ENCODE results near the gene CLMN.

Gene CLMN

DNA sequence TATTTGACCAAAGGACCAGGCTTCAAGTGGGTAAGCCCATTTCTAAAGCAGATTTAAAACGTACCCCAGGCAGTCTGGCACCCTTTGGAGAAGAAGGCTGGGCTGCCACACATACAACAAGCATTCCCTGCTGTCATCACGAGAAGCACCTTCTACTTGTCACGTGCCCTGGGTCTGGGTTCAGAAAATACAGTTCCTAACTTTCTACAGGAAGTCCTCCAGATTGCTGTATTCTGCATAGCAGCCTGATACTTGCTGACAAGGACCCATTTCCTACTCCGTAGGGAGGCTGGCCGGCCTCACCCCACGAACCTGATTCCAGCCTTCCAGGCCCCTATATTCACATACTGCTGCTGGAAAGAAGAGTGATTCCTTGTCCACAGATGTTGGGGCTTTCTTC, 7.4 kb downstream of the CLMN start:
- no peak overlapping the region for H3K4me3 ChIP-seq (ENCODE audit: low read depth, low read length)
- no peak for DNase-seq (ENCODE audit: low read depth)
- TF ChIP-seq, protein P1, sequence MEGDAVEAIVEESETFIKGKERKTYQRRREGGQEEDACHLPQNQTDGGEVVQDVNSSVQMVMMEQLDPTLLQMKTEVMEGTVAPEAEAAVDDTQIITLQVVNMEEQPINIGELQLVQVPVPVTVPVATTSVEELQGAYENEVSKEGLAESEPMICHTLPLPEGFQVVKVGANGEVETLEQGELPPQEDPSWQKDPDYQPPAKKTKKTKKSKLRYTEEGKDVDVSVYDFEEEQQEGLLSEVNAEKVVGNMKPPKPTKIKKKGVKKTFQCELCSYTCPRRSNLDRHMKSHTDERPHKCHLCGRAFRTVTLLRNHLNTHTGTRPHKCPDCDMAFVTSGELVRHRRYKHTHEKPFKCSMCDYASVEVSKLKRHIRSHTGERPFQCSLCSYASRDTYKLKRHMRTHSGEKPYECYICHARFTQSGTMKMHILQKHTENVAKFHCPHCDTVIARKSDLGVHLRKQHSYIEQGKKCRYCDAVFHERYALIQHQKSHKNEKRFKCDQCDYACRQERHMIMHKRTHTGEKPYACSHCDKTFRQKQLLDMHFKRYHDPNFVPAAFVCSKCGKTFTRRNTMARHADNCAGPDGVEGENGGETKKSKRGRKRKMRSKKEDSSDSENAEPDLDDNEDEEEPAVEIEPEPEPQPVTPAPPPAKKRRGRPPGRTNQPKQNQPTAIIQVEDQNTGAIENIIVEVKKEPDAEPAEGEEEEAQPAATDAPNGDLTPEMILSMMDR (IDR thresholded peaks at IDR 0.05; ENCODE audit: insufficient read depth, low read depth, low read length, missing control alignments), result no peak

DNA sequence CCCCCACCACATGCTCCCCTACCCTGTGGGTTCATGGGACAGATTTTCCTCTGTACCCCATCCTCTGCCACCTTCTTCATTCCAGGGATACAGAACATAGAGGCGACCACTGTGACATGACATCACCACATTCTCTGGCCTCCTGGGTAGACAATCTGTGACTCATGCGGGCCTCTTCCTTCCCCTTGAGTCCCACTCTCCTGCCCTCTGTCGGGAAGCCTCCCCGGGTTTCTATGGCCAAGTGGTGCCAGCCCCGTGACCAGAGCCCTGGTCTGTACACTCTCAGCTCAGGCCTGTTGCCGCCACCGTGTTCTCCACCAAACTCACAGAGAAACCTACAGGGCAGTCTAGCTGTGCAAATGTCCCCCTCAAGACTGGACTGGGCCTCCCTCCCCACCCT, 8.0 kb downstream of the CLMN start:
- no peak for DNase-seq (ENCODE audit: low read depth)
- H3K4me3 ChIP-seq (ENCODE audit: low read depth, low read length), result no peak overlapping the region
- TF ChIP-seq, protein P1 (IDR thresholded peaks at IDR 0.05; ENCODE audit: insufficient read depth, low read depth, low read length, missing control alignments), result no peak

DNA sequence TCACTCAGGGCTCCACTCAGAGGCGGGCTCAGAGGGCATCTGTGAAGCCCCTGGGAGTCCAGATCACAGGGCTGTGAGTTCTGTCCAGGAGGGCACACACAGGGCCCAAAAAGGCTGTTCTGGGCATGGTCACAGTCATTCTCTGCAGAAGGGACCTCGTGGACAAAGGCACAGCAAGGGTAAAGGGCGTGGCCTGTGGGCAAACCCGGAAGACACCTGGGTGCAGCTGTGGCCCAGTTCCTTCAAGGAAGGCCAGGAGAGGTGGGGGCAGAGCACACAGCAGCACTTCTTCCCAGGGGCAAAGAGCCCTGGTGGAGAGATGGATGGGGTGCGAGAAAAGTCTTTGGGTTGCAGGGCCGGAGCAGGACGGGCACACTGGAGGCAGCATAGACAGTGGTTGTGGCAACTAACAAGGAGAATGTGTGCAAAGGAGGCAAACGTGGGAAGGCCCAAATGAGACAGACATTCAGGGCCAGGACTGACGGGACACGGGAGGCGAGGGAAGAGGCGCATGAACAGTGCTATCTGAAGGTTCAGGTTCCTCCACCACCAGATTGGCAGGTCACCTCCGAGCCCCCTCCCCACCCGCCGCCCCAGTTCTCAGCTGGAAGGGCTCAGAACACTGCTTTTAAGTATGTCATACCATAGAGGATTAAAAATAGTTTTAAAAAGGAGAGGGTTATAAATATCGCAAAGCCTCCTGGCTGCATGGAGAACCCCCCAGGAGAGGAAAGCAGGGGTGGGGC, 8.9 kb downstream of the CLMN start:
- DNase-seq (ENCODE audit: low read depth), result no peak
- TF ChIP-seq, protein P1 (IDR thresholded peaks at IDR 0.05; ENCODE audit: insufficient read depth, low read depth, low read length, missing control alignments), result no peak
- H3K4me3 ChIP-seq (ENCODE audit: low read depth, low read length), result no peak overlapping the region

DNA sequence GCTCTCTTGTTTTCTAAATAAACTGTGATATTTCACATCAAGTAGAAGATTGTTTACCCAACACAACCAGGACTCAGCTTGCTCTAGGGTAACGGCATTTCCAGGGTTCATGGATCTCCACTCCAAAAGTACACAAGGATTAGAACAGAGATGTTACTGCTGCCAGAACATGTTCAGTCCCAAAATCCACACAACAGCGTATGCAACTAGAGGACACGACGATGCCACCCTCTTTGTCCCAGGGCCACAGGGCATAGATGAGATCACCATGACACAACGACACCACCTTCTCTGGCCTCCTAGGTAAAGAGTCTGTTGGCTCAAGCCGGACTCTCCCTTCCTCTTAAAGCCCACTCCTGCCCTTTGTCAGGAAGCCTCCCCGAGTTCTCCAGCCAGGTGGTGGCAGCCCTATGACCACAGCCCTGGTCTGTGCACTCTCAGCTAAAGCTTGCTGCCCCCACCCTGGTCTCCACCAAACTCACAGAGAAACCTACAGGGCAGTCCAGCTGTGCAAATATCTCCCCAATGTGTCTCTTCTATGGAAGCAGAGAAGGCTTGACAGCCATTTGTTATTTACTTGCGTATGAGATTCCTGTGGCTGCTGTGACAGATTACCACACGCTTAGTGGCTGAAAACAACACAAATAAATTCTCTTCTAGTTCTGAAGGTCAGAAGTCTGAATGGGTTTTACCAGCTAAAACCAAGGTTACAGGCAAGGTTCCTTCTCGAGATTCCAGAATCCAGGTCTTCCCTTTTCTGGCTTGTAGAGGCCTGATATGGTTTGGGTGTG, 10.3 kb downstream of the CLMN start:
- TF ChIP-seq, protein P1 (IDR thresholded peaks at IDR 0.05; ENCODE audit: insufficient read depth, low read depth, low read length, missing control alignments), result no peak
- H3K4me3 ChIP-seq (ENCODE audit: low read depth, low read length), result no peak overlapping the region
- DNase-seq (ENCODE audit: low read depth), result no peak

DNA sequence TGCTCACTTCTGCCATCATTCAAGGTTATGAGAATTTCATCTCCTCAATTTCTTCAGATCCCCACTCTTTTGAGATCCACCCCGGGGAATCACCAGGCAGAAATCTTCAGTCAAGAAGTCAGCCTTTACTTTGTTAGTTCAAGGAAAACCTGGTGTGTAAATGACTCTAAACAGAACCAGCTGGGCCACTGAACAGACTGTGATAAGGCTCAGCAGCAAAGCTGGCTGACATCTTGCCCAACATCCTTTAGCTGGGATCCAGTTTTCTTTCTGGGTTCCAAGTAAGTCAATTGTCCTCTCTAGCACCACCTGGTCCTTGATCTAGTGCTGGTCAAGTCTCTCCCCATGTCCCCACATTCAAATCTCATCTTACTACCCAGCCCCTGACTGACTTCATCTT, 11.6 kb downstream of the CLMN start:
- TF ChIP-seq, protein P1 (IDR thresholded peaks at IDR 0.05; ENCODE audit: insufficient read depth, low read depth, low read length, missing control alignments), result no peak
- no peak for DNase-seq (ENCODE audit: low read depth)

DNA sequence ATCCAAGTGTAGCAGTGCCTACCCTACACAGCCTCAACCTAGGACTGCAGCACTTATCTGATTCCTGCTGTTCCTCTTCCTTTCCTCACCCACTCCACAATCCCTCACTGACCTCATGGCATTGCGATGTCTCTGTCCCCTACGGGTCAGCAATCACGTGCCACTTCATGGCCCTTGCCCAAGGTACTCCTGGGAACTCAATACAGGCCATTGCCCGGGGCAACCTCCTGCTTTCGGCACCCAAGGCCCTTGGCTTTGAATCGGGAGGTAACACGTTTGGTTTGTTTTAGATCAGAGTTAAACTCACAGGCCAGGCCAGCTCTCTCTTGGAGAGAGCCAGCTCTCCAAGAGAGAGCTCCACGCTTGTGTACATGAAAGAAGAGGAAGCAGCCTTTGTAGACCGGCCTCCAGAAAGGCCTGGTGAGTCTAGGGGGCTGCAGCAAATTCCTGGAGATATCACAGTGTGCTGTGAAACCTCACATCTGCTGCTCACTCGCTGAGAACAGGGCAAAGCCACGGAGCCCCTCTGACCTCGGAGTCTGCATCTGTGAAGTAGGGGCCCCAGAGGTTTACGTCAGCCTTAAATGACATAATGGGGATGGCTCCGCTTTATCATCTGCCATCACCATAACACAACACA, 12.2 kb downstream of the CLMN start:
- no peak overlapping the region for H3K4me3 ChIP-seq (ENCODE audit: low read depth, low read length)
- TF ChIP-seq, protein P1 (IDR thresholded peaks at IDR 0.05; ENCODE audit: insufficient read depth, low read depth, low read length, missing control alignments), result no peak
- no peak for DNase-seq (ENCODE audit: low read depth)

More for the DNA sequence above, 11.6 kb downstream of the CLMN start:
- H3K4me3 ChIP-seq (ENCODE audit: low read depth, low read length), result no peak overlapping the region
